Hepatocyte (in vitro differentiated cells): ENCODE data around the gene FARP1.

Experiments
- CTCF ChIP-seq: fragments of 200-600 bp; sonication (generic); IDR thresholded peaks from 2 replicates; pipeline ENCODE4 v1.5.1; 2016; ENCODE audit warnings: antibody characterized with exemption, mild to moderate bottlenecking; ENCODE audit not compliant: poor library complexity
- EZH2 ChIP-seq: fragments of 200-600 bp; sonication (generic); IDR thresholded peaks from 2 replicates; pipeline ENCODE4 v1.6.1; 2016; ENCODE audit warnings: antibody characterized with exemption, mild to moderate bottlenecking, borderline replicate concordance

GRCh38 chr13:98199480-98199879, 56.6 kb downstream of the FARP1 start:
- TF ChIP-seq CTCF (no peak), EZH2 (no peak)
